PC-9 (cell line): ENCODE measurements around the gene MYOF. TPM values are rescaled to one million over a fixed set of nuclear protein-coding genes. Genes with fewer than 3 reads are reported as not detected.

Source experiments
- BruUV-seq: library from RNA; stranded (reverse); fragments of 400-500 nt; replicated peaks from 2 replicates; lab custom pipeline; 2021; lab: Mats Ljungman, UMichigan
- CTCF ChIA-PET: fragments of 300-600 bp; sonication (Branson Sonifier 250); formaldehyde crosslinking; loops from one replicate; lab custom pipeline; 2022; ENCODE audit warnings: antibody characterized with exemption; lab: Charles Lee
- POLR2A ChIA-PET: fragments of 300-600 bp; sonication (Branson Sonifier 250); formaldehyde crosslinking; loops from one replicate; lab custom pipeline; 2022; ENCODE audit warnings: antibody characterized with exemption; ENCODE audit not compliant: unreplicated experiment; lab: Charles Lee
- DNase-seq, 2 experiments: peaks; one replicate each; pipeline versions ENCODE4 v3.0.0 to v3.0.0-alpha.2; 2015 to 2022; ENCODE audit warnings: mixed read lengths in 1 of 2
- H2AFZ ChIP-seq: fragments of 200-600 bp; sonication (generic); 2 replicates; pipeline ENCODE4 v1.8.1; 2017; ENCODE audit warnings: antibody characterized with exemption
- H3F3A ChIP-seq: fragments of 200-600 bp; sonication (generic); 2 replicates; pipeline ENCODE4 v1.8.1; 2017; ENCODE audit warnings: antibody characterized with exemption, mild to moderate bottlenecking, low read depth; ENCODE audit not compliant: insufficient read depth
- H3K27ac ChIP-seq: fragments of 200-600 bp; sonication (generic); 2 replicates; pipeline ENCODE4 v1.6.1; 2016; ENCODE audit warnings: mixed run types
- H3K27me3 ChIP-seq: fragments of 200-600 bp; sonication (generic); 2 replicates; pipeline ENCODE4 v1.6.1; 2016; ENCODE audit warnings: low read depth, mixed run types; ENCODE audit not compliant: insufficient read depth
- H3K36me3 ChIP-seq: fragments of 200-600 bp; sonication (generic); 2 replicates; pipeline ENCODE4 v1.6.1; 2016; ENCODE audit warnings: low read depth, mixed run types
- H3K4me1 ChIP-seq: fragments of 200-600 bp; sonication (generic); replicated peaks from 2 replicates; pipeline ENCODE4 v1.6.1; 2016; ENCODE audit warnings: mixed run types; ENCODE audit not compliant: insufficient read depth
- H3K4me2 ChIP-seq: fragments of 200-600 bp; sonication (generic); 2 replicates; pipeline ENCODE4 v1.6.1; 2017; ENCODE audit warnings: mixed run types
- H3K4me3 ChIP-seq: fragments of 200-600 bp; sonication (generic); 2 replicates; pipeline ENCODE4 v1.6.1; 2016; ENCODE audit warnings: mixed run types
- H3K79me2 ChIP-seq: fragments of 200-600 bp; sonication (generic); 2 replicates; pipeline ENCODE4 v1.6.1; 2017; ENCODE audit warnings: low read depth, mixed run types
- H3K9me2 ChIP-seq: fragments of 200-600 bp; sonication (generic); 2 replicates; pipeline ENCODE4 v1.8.1; 2017; ENCODE audit warnings: mild to moderate bottlenecking; ENCODE audit not compliant: insufficient read depth
- H3K9me3 ChIP-seq: fragments of 200-600 bp; sonication (generic); 2 replicates; pipeline ENCODE4 v1.8.1; 2016; ENCODE audit warnings: low read depth; ENCODE audit not compliant: insufficient read depth
- H4K20me1 ChIP-seq: fragments of 200-600 bp; sonication (generic); 2 replicates; pipeline ENCODE4 v1.8.1; 2017; ENCODE audit not compliant: insufficient read depth
- CTCF ChIP-seq: fragments of 200-600 bp; sonication (generic); conservative IDR thresholded peaks from 2 replicates; pipeline ENCODE4 v1.6.1; 2017; ENCODE audit warnings: mixed run types, antibody characterized with exemption, mild to moderate bottlenecking, moderate library complexity
- EZH2 ChIP-seq: fragments of 200-600 bp; sonication (generic); IDR thresholded peaks from 2 replicates; pipeline ENCODE4 v1.8.0; 2017; ENCODE audit warnings: antibody characterized with exemption, low read depth
- intact Hi-C: fragments of 100-400 bp; cut with micrococcal nuclease; formaldehyde crosslinking; loops from one replicate; pipeline ENCODE4 v1.10.0; 2022; ENCODE audit not compliant: unreplicated experiment
- total RNA-seq: library from RNA; stranded (reverse); gene quantifications from 2 replicates; pipeline ENCODE4 v1.2.3, GENCODE V29; 2021

MYOF gene
- total RNA-seq, 1 experiment from 2014 or later: 274 TPM

- BruUV-seq: TSS peak; percentile 76
These were observed 44.8 kb downstream of the MYOF start for GRCh38 chr10:93437086-93437945.

GRCh38 chr10:93436591-93437085 lies 45.5 kb downstream of the MYOF start:
- peaks cover 43% of the 10 kb centered on the region for H3K79me2 ChIP-seq
- TSS peak; percentile 91 for BruUV-seq
- no peaks in the 10 kb centered on the region for H4K20me1 ChIP-seq
- peak overlapping the region; percentile 37; the same call in 1 of the 2 replicates for H3K4me3 ChIP-seq
- no peaks in the 10 kb centered on the region for H3K9me3 ChIP-seq
- peaks cover 69% of the 10 kb centered on the region for H3K4me1 ChIP-seq
- H3K36me3 ChIP-seq: no peaks in the 10 kb centered on the region
- DNase-seq: peak; percentile 28 to 75
- peaks cover 54% of the 10 kb centered on the region for H3F3A ChIP-seq
- ChIA-PET CTCF (interaction anchor here (0.5 to 1.0 kb wide), 2 partner anchors 15 to 34 kb away, joined by 3 to 4 read pairs; no protein-coding TSS in a partner anchor), POLR2A (interaction anchor here (0.5 to 1.4 kb wide), 6 partner anchors 22 to 117 kb away, joined by 3 to 30 read pairs (median 5); partner anchors contain the start of gene MYOF)
- H3K9me2 ChIP-seq: no peaks in the 10 kb centered on the region
- intact Hi-C loops: loop anchor here (1.0 to 2.0 kb wide), 4 partner anchors 22 to 52 kb away; partner anchors contain the start of gene MYOF
- H3K27ac ChIP-seq: peak overlapping the region; percentile 99
- H3K27me3 ChIP-seq: no peaks in the 10 kb centered on the region
- H2AFZ ChIP-seq: no peak overlapping the region
- no peak for TF ChIP-seq EZH2
- no peak for TF ChIP-seq CTCF
- H3K4me2 ChIP-seq: peak overlapping the region; percentile 83

More at GRCh38 chr10:93437086-93437945, 44.8 kb downstream of the MYOF start:
- intact Hi-C loops: loop anchor here (1.0 to 2.0 kb wide), 4 partner anchors 21 to 53 kb away; partner anchors contain the start of gene MYOF
- H2AFZ ChIP-seq: no peak overlapping the region
- no peaks in the 10 kb centered on the region for H3K27me3 ChIP-seq
- TF ChIP-seq EZH2 (no peak), CTCF (no peak)
- no peaks in the 10 kb centered on the region for H3K9me2 ChIP-seq
- peak overlapping the region; percentile 83 for H3K4me2 ChIP-seq
- H3K27ac ChIP-seq: peak overlapping the region; percentile 99
- ChIA-PET POLR2A (interaction anchor here (0.5 to 1.4 kb wide), 10 partner anchors 22 to 1058 kb away, joined by 3 to 30 read pairs (median 8); partner anchors contain the start of gene MYOF), CTCF (interaction anchor here (1.0 kb wide), 1 partner anchor 34 kb away, joined by 3 read pairs; no protein-coding TSS in a partner anchor)
- peak; percentile 74 to 95 for DNase-seq
- no peaks in the 10 kb centered on the region for H3K36me3 ChIP-seq
- H3K4me3 ChIP-seq: peak overlapping the region; percentile 37; the same call in 1 of the 2 replicates
- H4K20me1 ChIP-seq: no peaks in the 10 kb centered on the region
- peaks cover 43% of the 10 kb centered on the region for H3K79me2 ChIP-seq
- H3K4me1 ChIP-seq: peaks cover 75% of the 10 kb centered on the region
- peaks cover 58% of the 10 kb centered on the region for H3F3A ChIP-seq
- H3K9me3 ChIP-seq: no peaks in the 10 kb centered on the region
